ENCODE data around the gene BAZ2B. TPM values are rescaled to one million over a fixed set of nuclear protein-coding genes. Genes with fewer than 3 reads are reported as not detected.

Gene BAZ2B
- total and polyA plus RNA-seq, 3 donors from 2014 or later, result 23.5 to 132 (median 119) TPM

GRCh38 chr2:159508140-159508539 lies 108.2 kb downstream of the BAZ2B start:
- Histone ChIP-seq H3K36me3 (ENCODE audit: low read depth, missing control alignments) (no peaks in the 10 kb centered on the region), H3K27ac (no peak overlapping the region), H3K27me3 (no peaks in the 10 kb centered on the region), H3K4me1 (peaks cover 4% of the 10 kb centered on the region), H3K4me3 (no peak overlapping the region), H3K9me3 (no peaks in the 10 kb centered on the region)
- intact Hi-C loops (cut with DNase I; ENCODE audit: low total_unique reads), result no loop called here
- WGBS, 2 donors, result 87 to 88% methylated on average over 2 of the region's 2 CpGs
- TF ChIP-seq POLR2A (IDR thresholded peaks at IDR 0.05), result no peak
- TF ChIP-seq, protein P1, sequence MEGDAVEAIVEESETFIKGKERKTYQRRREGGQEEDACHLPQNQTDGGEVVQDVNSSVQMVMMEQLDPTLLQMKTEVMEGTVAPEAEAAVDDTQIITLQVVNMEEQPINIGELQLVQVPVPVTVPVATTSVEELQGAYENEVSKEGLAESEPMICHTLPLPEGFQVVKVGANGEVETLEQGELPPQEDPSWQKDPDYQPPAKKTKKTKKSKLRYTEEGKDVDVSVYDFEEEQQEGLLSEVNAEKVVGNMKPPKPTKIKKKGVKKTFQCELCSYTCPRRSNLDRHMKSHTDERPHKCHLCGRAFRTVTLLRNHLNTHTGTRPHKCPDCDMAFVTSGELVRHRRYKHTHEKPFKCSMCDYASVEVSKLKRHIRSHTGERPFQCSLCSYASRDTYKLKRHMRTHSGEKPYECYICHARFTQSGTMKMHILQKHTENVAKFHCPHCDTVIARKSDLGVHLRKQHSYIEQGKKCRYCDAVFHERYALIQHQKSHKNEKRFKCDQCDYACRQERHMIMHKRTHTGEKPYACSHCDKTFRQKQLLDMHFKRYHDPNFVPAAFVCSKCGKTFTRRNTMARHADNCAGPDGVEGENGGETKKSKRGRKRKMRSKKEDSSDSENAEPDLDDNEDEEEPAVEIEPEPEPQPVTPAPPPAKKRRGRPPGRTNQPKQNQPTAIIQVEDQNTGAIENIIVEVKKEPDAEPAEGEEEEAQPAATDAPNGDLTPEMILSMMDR (IDR thresholded peaks at IDR 0.05), result no peak
- no peak for DNase-seq

DNA sequence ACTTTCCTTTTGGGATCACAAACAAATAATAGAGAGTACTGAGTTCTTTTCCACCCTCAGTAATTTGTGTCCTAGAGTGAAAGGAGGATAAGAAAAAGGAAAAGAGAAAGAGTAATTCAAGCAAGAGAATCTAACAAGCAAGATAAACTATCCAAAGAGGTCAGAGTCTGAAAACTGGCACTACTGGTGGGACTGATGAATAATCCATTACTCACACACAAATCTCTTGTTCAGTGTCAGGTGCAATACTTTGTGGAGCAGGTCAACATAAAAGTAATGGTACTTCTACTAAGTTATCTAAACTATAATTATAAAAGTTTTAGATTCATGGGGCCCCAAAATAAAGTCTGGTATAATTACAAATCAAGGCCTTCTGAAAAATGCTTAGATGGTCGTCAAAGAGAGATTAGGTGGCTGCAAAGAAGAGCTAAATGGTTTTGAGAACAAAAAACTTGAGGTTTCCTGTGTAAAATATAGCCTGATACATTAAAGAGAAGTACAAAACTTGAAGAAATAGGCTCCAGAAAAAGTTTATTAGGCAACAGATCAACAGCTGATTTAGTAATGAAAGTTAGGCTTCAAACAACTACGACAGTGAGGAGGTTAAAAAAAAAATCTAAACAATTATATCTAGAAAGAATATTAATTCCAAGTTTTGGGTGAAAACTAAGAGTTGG lies 109.4 kb downstream of the BAZ2B start:
- Histone ChIP-seq H3K4me3 (no peak overlapping the region), H3K27me3 (no peaks in the 10 kb centered on the region), H3K36me3 (ENCODE audit: low read depth, missing control alignments) (no peaks in the 10 kb centered on the region), H3K4me1 (no peaks in the 10 kb centered on the region), H3K9me3 (no peaks in the 10 kb centered on the region), H3K27ac (no peak overlapping the region)
- intact Hi-C loops (cut with DNase I; ENCODE audit: low total_unique reads), result no loop called here
- no peak for DNase-seq
- WGBS, 2 donors, result 81 to 90% methylated on average over 2 of the region's 2 CpGs
- TF ChIP-seq, protein P1 (IDR thresholded peaks at IDR 0.05), result no peak
- TF ChIP-seq POLR2A (IDR thresholded peaks at IDR 0.05), result no peak

DNA sequence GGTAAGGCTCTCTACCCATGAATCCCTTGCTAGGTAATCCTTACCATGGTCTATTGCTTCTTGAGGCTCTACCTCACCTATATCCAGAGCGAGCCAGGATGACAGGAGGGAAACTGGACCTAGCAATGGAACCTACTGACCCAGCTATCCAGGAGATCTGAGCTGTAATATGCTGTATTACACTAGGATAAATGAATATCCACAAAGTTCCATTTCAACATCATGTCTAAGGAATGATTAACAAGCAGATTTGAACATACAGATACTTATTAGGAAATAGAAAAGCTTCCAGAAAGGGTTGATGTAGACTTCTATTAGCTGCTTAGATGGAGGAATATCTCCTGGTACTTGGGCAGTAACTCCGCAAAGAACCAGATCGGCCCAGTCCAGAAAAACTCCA lies 110.1 kb downstream of the BAZ2B start:
- intact Hi-C loops (cut with DNase I; ENCODE audit: low total_unique reads), result no loop called here

DNA sequence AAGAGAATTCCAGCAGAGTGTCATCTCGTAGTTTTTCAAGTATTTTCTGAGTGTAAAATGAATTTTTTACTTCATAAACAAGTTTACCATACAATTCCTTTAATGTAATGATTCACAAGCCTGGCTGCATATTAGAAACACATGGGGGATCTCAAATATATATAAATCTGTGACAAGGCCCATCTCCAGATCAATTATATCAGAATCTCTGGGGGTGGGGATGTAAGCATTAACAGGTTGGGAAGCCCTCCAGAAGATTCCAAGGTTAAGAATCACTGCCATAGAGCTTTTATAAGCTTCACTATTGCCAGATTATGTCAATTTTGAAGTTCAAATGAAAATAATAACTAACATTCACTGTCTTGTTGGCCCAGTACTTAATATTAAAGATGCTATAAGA lies 111.2 kb downstream of the BAZ2B start:
- 92 to 93% methylated on average over 1 of the region's 1 CpG for whole genome bisulfite sequencing, 2 donors
- Histone ChIP-seq H3K4me3 (no peak overlapping the region), H3K27me3 (no peaks in the 10 kb centered on the region), H3K4me1 (no peaks in the 10 kb centered on the region), H3K27ac (no peak overlapping the region), H3K36me3 (ENCODE audit: low read depth, missing control alignments) (no peaks in the 10 kb centered on the region), H3K9me3 (no peaks in the 10 kb centered on the region)
- intact Hi-C loops (cut with DNase I; ENCODE audit: low total_unique reads), result no loop called here
- no peak for TF ChIP-seq POLR2A (IDR thresholded peaks at IDR 0.05)
- TF ChIP-seq, protein P1 (IDR thresholded peaks at IDR 0.05), result no peak
- no peak for DNase-seq

More for the DNA sequence above, 110.1 kb downstream of the BAZ2B start:
- H3K36me3 ChIP-seq (ENCODE audit: low read depth, missing control alignments), result no peaks in the 10 kb centered on the region
- WGBS, 2 donors, result 89 to 97% methylated on average over 3 of the region's 3 CpGs
- H3K27ac ChIP-seq, result no peak overlapping the region
- H3K27me3 ChIP-seq, result no peaks in the 10 kb centered on the region
- H3K4me1 ChIP-seq, result no peaks in the 10 kb centered on the region
- H3K9me3 ChIP-seq, result no peaks in the 10 kb centered on the region
- H3K4me3 ChIP-seq, result no peak overlapping the region
- TF ChIP-seq POLR2A (IDR thresholded peaks at IDR 0.05), result no peak
- TF ChIP-seq, protein P1 (IDR thresholded peaks at IDR 0.05), result no peak
- no peak for DNase-seq

- no peak for DNase-seq
- Histone ChIP-seq H3K27me3 (no peaks in the 10 kb centered on the region), H3K9me3 (no peaks in the 10 kb centered on the region), H3K27ac (no peak overlapping the region), H3K4me3 (no peak overlapping the region), H3K36me3 (ENCODE audit: low read depth, missing control alignments) (no peaks in the 10 kb centered on the region), H3K4me1 (no peaks in the 10 kb centered on the region)
- TF ChIP-seq, protein P1 (IDR thresholded peaks at IDR 0.05), result no peak
- no peak for TF ChIP-seq POLR2A (IDR thresholded peaks at IDR 0.05)
- intact Hi-C loops (cut with DNase I; ENCODE audit: low total_unique reads), result no loop called here
- WGBS, 2 donors, result 94 to 98% methylated on average over 1 of the region's 1 CpG
These were observed 114.6 kb downstream of the BAZ2B start for GRCh38 chr2:159501743-159502142.

Measured in testis (tissue), 3 donors.